Esophagus (tissue), 2 donors: Measurements from ENCODE around the gene MAP1B. TPM values are rescaled to one million over a fixed set of nuclear protein-coding genes. Genes with fewer than 3 reads are reported as not detected.

Experiments used
- H3K27ac ChIP-seq, 2 donors: one replicate each; pipeline ENCODE4 v1.5.1; 2013; ENCODE audit warnings: low read depth in 2 of 2, mild to moderate bottlenecking in 2 of 2, inconsistent platforms in 1 of 2, low read length in 1 of 2, moderate library complexity in 1 of 2
- H3K27me3 ChIP-seq, 2 donors: one replicate each; pipeline ENCODE4 v1.6.1; 2013; ENCODE audit warnings: low read length in 2 of 2, control low read depth in 1 of 2, mild to moderate bottlenecking in 1 of 2; ENCODE audit not compliant: insufficient read depth in 2 of 2, control insufficient read depth in 1 of 2
- H3K36me3 ChIP-seq, 2 donors: one replicate each; pipeline ENCODE4 v1.6.1; 2013; ENCODE audit warnings: low read length in 1 of 2; ENCODE audit not compliant: control insufficient read depth in 2 of 2, insufficient read depth in 2 of 2
- H3K4me1 ChIP-seq, 2 donors: one replicate each; pipeline ENCODE4 v1.6.1; 2013; ENCODE audit warnings: low read length in 1 of 2; ENCODE audit not compliant: control insufficient read depth in 2 of 2, insufficient read depth in 2 of 2
- H3K4me3 ChIP-seq, 2 donors: one replicate each; pipeline ENCODE4 v1.5.1; 2013; ENCODE audit warnings: low read length in 2 of 2, mild to moderate bottlenecking in 2 of 2, low read depth in 1 of 2, moderate library complexity in 1 of 2
- H3K9me3 ChIP-seq, 2 donors: one replicate each; pipeline ENCODE4 v1.6.1; 2013; ENCODE audit warnings: mild to moderate bottlenecking in 2 of 2, low read depth in 1 of 2, low read length in 1 of 2, moderate library complexity in 1 of 2; ENCODE audit not compliant: control insufficient read depth in 2 of 2, insufficient read depth in 1 of 2
- WGBS, 2 donors: extraction: QIAGEN DNeasy Blood & Tissue Kit; methylation state at CpG; one replicate each; pipeline ENCODE4 v1.1.7; 2013; 5-methylcytosine and 5-hydroxymethylcytosine counted together
- polyA plus RNA-seq, 2 donors: library from polyadenylated mRNA; stranded (reverse); fragments of 200-250 nt; gene quantifications; one replicate each; pipeline ENCODE4 v1.2.3, GENCODE V29; 2013
- donor health status: healthy with polysubstance abuse.
- donor health status: Bipolar disorder and iron deficiency.

MAP1B gene
- polyA plus RNA-seq, 2 donors: 1.8 to 2.5 TPM

GRCh38 chr5:72221099-72221498 is 113.8 kb downstream of the MAP1B start:
- WGBS, 2 donors: 94 to 98% methylated on average over 1 of the region's 1 CpG
- no peaks in the 10 kb centered on the region for H3K4me1 ChIP-seq
- no peak overlapping the region for H3K27ac ChIP-seq
- H3K27me3 ChIP-seq: no peaks in the 10 kb centered on the region
- peaks cover 30 to 38% of the 10 kb centered on the region in 2 donors for H3K36me3 ChIP-seq
- H3K9me3 ChIP-seq: no peaks in the 10 kb centered on the region
- H3K4me3 ChIP-seq: no peak overlapping the region

GRCh38 chr5:72221541-72221940 is 114.3 kb downstream of the MAP1B start:
- H3K27me3 ChIP-seq: no peaks in the 10 kb centered on the region
- H3K27ac ChIP-seq: no peak overlapping the region
- no peak overlapping the region for H3K4me3 ChIP-seq
- no peaks in the 10 kb centered on the region for H3K4me1 ChIP-seq
- H3K36me3 ChIP-seq: peaks cover 30 to 38% of the 10 kb centered on the region in 2 donors
- H3K9me3 ChIP-seq: no peaks in the 10 kb centered on the region
- 87 to 94% methylated on average over 4 of the region's 4 CpGs for WGBS, 2 donors

- peaks cover 26 to 38% of the 10 kb centered on the region in 2 donors for H3K36me3 ChIP-seq
- no peaks in the 10 kb centered on the region for H3K27me3 ChIP-seq
- H3K9me3 ChIP-seq: no peaks in the 10 kb centered on the region
- 48 to 79% methylated on average over 1 of the region's 1 CpG for WGBS, 2 donors
- no peak overlapping the region for H3K4me3 ChIP-seq
- no peaks in the 10 kb centered on the region for H3K4me1 ChIP-seq
- no peak overlapping the region for H3K27ac ChIP-seq
These were observed 115.2 kb downstream of the MAP1B start for GRCh38 chr5:72222521-72222920.

- 92 to 94% methylated on average over 4 of the region's 4 CpGs for WGBS, 2 donors
- Histone ChIP-seq H3K4me3 (no peak overlapping the region), H3K4me1 (no peaks in the 10 kb centered on the region), H3K36me3 (peaks cover 26 to 36% of the 10 kb centered on the region in 2 donors), H3K27me3 (no peaks in the 10 kb centered on the region), H3K9me3 (no peaks in the 10 kb centered on the region), H3K27ac (no peak overlapping the region)
These were observed 116.1 kb downstream of the MAP1B start for GRCh38 chr5:72223371-72223770.

- Histone ChIP-seq H3K36me3 (peaks cover 19 to 28% of the 10 kb centered on the region in 2 donors), H3K27ac (no peak overlapping the region), H3K9me3 (no peaks in the 10 kb centered on the region), H3K4me1 (no peaks in the 10 kb centered on the region), H3K27me3 (no peaks in the 10 kb centered on the region), H3K4me3 (no peak overlapping the region)
- 74 to 78% methylated on average over 3 of the region's 3 CpGs for WGBS, 2 donors
These were observed 117.7 kb downstream of the MAP1B start for GRCh38 chr5:72224946-72225463.

- Histone ChIP-seq H3K9me3 (no peaks in the 10 kb centered on the region), H3K4me3 (no peak overlapping the region), H3K4me1 (no peaks in the 10 kb centered on the region), H3K27me3 (no peaks in the 10 kb centered on the region), H3K36me3 (peaks cover 19 to 22% of the 10 kb centered on the region in 2 donors), H3K27ac (no peak overlapping the region)
- 98 to 99% methylated on average over 3 of the region's 3 CpGs for WGBS, 2 donors
These were observed 118.5 kb downstream of the MAP1B start for GRCh38 chr5:72225741-72226140.

- WGBS, 2 donors: 88 to 94% methylated on average over 2 of the region's 2 CpGs
- peaks cover 0 to 2% of the 10 kb centered on the region in 2 donors for H3K4me1 ChIP-seq
- H3K36me3 ChIP-seq: peaks cover 10 to 18% of the 10 kb centered on the region in 2 donors
- no peak overlapping the region for H3K4me3 ChIP-seq
- no peaks in the 10 kb centered on the region for H3K27me3 ChIP-seq
- H3K27ac ChIP-seq: no peak overlapping the region
- no peaks in the 10 kb centered on the region for H3K9me3 ChIP-seq
These were observed 119.7 kb downstream of the MAP1B start for GRCh38 chr5:72226950-72227349.

- H3K4me1 ChIP-seq: peaks cover 0 to 2% of the 10 kb centered on the region in 2 donors
- no peak overlapping the region for H3K4me3 ChIP-seq
- H3K36me3 ChIP-seq: peaks cover 4 to 11% of the 10 kb centered on the region in 2 donors
- H3K9me3 ChIP-seq: no peaks in the 10 kb centered on the region
- H3K27me3 ChIP-seq: no peaks in the 10 kb centered on the region
- WGBS, 2 donors: 69 to 85% methylated on average over 3 of the region's 3 CpGs
- H3K27ac ChIP-seq: no peak overlapping the region
These were observed 121.7 kb downstream of the MAP1B start for GRCh38 chr5:72228960-72229359.

- Histone ChIP-seq H3K27ac (no peak overlapping the region), H3K9me3 (no peaks in the 10 kb centered on the region), H3K36me3 (peaks cover 0 to 2% of the 10 kb centered on the region in 2 donors), H3K4me1 (peaks cover 0 to 2% of the 10 kb centered on the region in 2 donors), H3K27me3 (no peaks in the 10 kb centered on the region), H3K4me3 (no peak overlapping the region)
- 50 to 61% methylated on average over 6 of the region's 6 CpGs for WGBS, 2 donors
These were observed 124.9 kb downstream of the MAP1B start for GRCh38 chr5:72231991-72232703.

GRCh38 chr5:72232838-72233237 is 125.6 kb downstream of the MAP1B start:
- Histone ChIP-seq H3K4me1 (peaks cover 0 to 2% of the 10 kb centered on the region in 2 donors), H3K36me3 (peaks cover 2% of the 10 kb centered on the region in 2 donors), H3K27ac (no peak overlapping the region), H3K4me3 (no peak overlapping the region), H3K9me3 (no peaks in the 10 kb centered on the region), H3K27me3 (no peaks in the 10 kb centered on the region)
- WGBS, 2 donors: 64 to 81% methylated on average over 2 of the region's 2 CpGs
